OCI-LY1 (cell line): ENCODE results near the gene LATS2.

ENCODE experiments used
- H2AFZ ChIP-seq: fragments of 200-600 bp; sonication (generic), shearing (Covaris generic); 2 replicates; pipeline ENCODE4 v1.6.0; 2014; ENCODE audit warnings: antibody characterized with exemption, mild to moderate bottlenecking, low read length
- H3F3A ChIP-seq: fragments of 200-600 bp; sonication (generic), shearing (Covaris generic); 2 replicates; pipeline ENCODE4 v1.6.0; 2014; ENCODE audit warnings: mild to moderate bottlenecking, antibody characterized with exemption, low read length, moderate library complexity; ENCODE audit not compliant: insufficient read depth
- H3K27ac ChIP-seq: fragments of 200-600 bp; sonication (generic); 2 replicates; pipeline ENCODE4 v1.5.1; 2014; ENCODE audit warnings: low read length, mixed run types, mild to moderate bottlenecking, low read depth; ENCODE audit not compliant: poor library complexity, severe bottlenecking
- H3K27me3 ChIP-seq: fragments of 200-600 bp; sonication (generic); 2 replicates; pipeline ENCODE4 v1.6.0; 2014; ENCODE audit warnings: antibody characterized with exemption, mild to moderate bottlenecking, low read length, moderate library complexity; ENCODE audit not compliant: insufficient read depth
- H3K36me3 ChIP-seq: fragments of 200-600 bp; sonication (generic); 2 replicates; pipeline ENCODE4 v1.6.1; 2014; ENCODE audit warnings: mild to moderate bottlenecking, antibody characterized with exemption, low read length, moderate library complexity, mixed read lengths; ENCODE audit not compliant: insufficient read depth
- H3K4me1 ChIP-seq: fragments of 200-600 bp; sonication (generic); 2 replicates; pipeline ENCODE4 v1.5.1; 2014; ENCODE audit warnings: mild to moderate bottlenecking, low read length, moderate library complexity; ENCODE audit not compliant: insufficient read depth, severe bottlenecking
- H3K4me2 ChIP-seq: fragments of 200-600 bp; sonication (generic), shearing (Covaris generic); 2 replicates; pipeline ENCODE4 v1.6.1; 2014; ENCODE audit warnings: low read length
- H3K4me3 ChIP-seq: fragments of 200-600 bp; sonication (generic); 2 replicates; pipeline ENCODE4 v1.5.1; 2014; ENCODE audit warnings: low read length, low read depth, mild to moderate bottlenecking, mixed read lengths; ENCODE audit not compliant: poor library complexity, severe bottlenecking
- H3K79me2 ChIP-seq: fragments of 200-600 bp; shearing (Covaris generic); 2 replicates; pipeline ENCODE4 v1.6.1; 2016; ENCODE audit warnings: mixed run types, low read length, mixed read lengths; ENCODE audit not compliant: insufficient read depth
- H3K9ac ChIP-seq: fragments of 200-600 bp; sonication (generic), shearing (Covaris generic); 2 replicates; pipeline ENCODE4 v1.6.1; 2014; ENCODE audit warnings: mild to moderate bottlenecking, low read length, mixed read lengths
- H3K9me2 ChIP-seq: fragments of 200-600 bp; sonication (generic), shearing (Covaris generic); 2 replicates; pipeline ENCODE4 v1.6.1; 2014; ENCODE audit warnings: low read depth, mild to moderate bottlenecking, low read length, mixed read lengths
- H3K9me3 ChIP-seq: fragments of 200-600 bp; shearing (Covaris generic); 2 replicates; pipeline ENCODE4 v1.6.1; 2014; ENCODE audit warnings: low read length, mixed read lengths
- H4K20me1 ChIP-seq: fragments of 200-600 bp; sonication (generic), shearing (Covaris generic); 2 replicates; pipeline ENCODE4 v1.6.0; 2016; ENCODE audit warnings: mild to moderate bottlenecking, low read length; ENCODE audit not compliant: insufficient read depth
- EZH2 ChIP-seq: fragments of 200-600 bp; sonication (generic), shearing (Covaris generic); IDR thresholded peaks from 2 replicates; pipeline ENCODE4 v1.8.0; 2017; ENCODE audit warnings: borderline replicate concordance, mixed run types, mild to moderate bottlenecking, antibody characterized with exemption, low read length, moderate library complexity, mixed read lengths
- TF ChIP-seq, protein P1 (sequence below): fragments of 200-600 bp; sonication (generic), shearing (Covaris generic); IDR thresholded peaks from 2 replicates; pipeline ENCODE4 v1.5.1; 2017; ENCODE audit warnings: mild to moderate bottlenecking, antibody characterized with exemption, low read length, moderate library complexity, mixed read lengths

LATS2 gene

DNA sequence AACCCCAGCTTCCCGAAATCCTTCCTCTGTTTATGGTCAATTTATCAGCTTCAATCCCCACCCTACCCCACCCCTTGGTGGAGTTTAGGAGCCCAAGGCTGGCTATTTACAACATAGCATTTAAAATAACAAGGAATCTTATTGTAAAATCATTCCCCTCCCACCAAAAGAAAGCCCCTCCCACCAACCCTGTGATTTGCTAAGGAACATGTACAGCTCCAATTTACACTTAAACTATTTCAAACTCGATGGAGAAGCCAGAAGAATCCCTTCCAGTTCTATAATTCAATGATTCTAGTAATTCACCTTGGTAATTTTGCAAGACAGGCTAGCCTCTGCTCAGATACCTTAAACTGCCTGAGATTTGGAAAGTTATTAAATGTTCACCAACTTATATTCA lies 3.0 kb downstream of the LATS2 start:
- Histone ChIP-seq H3K9ac (no peak overlapping the region), H3K27ac (no peak overlapping the region)

DNA sequence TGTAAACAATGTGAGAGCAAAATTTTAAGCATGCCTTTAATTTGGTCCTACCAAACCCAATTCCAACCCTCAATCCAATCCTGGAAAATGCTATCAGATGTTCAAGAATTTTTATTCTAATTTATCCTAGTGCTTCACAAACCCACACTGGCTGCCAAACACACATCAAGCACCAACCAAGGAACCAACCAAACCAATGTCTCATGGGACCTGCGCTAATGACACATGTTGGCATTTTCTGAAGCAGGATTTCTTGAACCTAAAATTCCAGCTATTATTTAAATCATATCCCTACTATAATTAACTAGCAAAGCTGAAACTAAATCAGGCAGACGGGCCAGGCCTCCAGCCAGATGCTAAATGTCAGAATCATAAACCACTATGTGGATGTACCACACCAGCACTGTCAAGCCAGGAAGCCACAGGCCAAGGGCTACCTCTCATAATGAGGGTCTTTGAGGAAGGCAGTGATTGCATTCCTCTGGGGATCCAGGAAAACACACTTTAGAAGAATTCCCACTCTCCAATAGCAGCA lies 5.8 kb downstream of the LATS2 start:
- no peaks in the 10 kb centered on the region for H4K20me1 ChIP-seq
- TF ChIP-seq, protein P1, sequence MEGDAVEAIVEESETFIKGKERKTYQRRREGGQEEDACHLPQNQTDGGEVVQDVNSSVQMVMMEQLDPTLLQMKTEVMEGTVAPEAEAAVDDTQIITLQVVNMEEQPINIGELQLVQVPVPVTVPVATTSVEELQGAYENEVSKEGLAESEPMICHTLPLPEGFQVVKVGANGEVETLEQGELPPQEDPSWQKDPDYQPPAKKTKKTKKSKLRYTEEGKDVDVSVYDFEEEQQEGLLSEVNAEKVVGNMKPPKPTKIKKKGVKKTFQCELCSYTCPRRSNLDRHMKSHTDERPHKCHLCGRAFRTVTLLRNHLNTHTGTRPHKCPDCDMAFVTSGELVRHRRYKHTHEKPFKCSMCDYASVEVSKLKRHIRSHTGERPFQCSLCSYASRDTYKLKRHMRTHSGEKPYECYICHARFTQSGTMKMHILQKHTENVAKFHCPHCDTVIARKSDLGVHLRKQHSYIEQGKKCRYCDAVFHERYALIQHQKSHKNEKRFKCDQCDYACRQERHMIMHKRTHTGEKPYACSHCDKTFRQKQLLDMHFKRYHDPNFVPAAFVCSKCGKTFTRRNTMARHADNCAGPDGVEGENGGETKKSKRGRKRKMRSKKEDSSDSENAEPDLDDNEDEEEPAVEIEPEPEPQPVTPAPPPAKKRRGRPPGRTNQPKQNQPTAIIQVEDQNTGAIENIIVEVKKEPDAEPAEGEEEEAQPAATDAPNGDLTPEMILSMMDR = no peak
- no peaks in the 10 kb centered on the region for H3K27me3 ChIP-seq
- H3K27ac ChIP-seq = no peak overlapping the region
- no peak overlapping the region for H3K4me3 ChIP-seq
- H3F3A ChIP-seq = no peaks in the 10 kb centered on the region
- no peak overlapping the region for H2AFZ ChIP-seq
- H3K9me3 ChIP-seq = no peaks in the 10 kb centered on the region
- no peaks in the 10 kb centered on the region for H3K36me3 ChIP-seq
- no peak overlapping the region for H3K9ac ChIP-seq
- H3K9me2 ChIP-seq = no peaks in the 10 kb centered on the region
- H3K4me2 ChIP-seq = no peak overlapping the region
- H3K4me1 ChIP-seq = no peaks in the 10 kb centered on the region
- H3K79me2 ChIP-seq = no peaks in the 10 kb centered on the region

More for the DNA sequence above, 3.0 kb downstream of the LATS2 start:
- Histone ChIP-seq H2AFZ (no peak overlapping the region), H3K27me3 (no peaks in the 10 kb centered on the region), H3K9me3 (no peaks in the 10 kb centered on the region), H3K79me2 (no peaks in the 10 kb centered on the region), H3K4me1 (no peaks in the 10 kb centered on the region), H3K9me2 (no peaks in the 10 kb centered on the region), H3F3A (no peaks in the 10 kb centered on the region), H3K4me2 (no peak overlapping the region), H3K36me3 (no peaks in the 10 kb centered on the region), H3K4me3 (no peak overlapping the region), H4K20me1 (no peaks in the 10 kb centered on the region)
- TF ChIP-seq EZH2 = no peak
- TF ChIP-seq, protein P1 = no peak

DNA sequence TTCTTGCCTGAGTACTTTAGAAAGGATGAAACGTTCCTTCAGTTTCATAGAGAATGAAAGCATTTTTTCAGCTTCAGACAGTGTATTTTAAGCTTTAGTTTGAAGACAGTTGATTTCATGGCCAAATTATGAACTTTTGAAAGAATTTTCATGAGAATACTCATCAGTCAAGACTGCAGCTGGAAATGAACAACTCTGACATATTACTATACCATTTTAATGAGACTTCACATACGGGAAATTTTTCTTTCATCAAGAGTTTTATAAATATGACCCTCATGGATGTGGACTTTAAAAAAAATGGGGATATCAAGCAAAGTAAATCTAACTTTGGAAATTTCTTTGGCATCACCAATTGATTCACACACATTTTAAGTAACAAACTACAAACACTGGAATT lies 6.4 kb downstream of the LATS2 start:
- H2AFZ ChIP-seq = no peak overlapping the region
- no peaks in the 10 kb centered on the region for H3K79me2 ChIP-seq
- H3K9me2 ChIP-seq = no peaks in the 10 kb centered on the region
- no peak overlapping the region for H3K4me2 ChIP-seq
- no peak overlapping the region for H3K9ac ChIP-seq
- no peaks in the 10 kb centered on the region for H3K36me3 ChIP-seq
- no peaks in the 10 kb centered on the region for H4K20me1 ChIP-seq
- H3K9me3 ChIP-seq = no peaks in the 10 kb centered on the region
- no peaks in the 10 kb centered on the region for H3F3A ChIP-seq
- H3K27ac ChIP-seq = no peak overlapping the region
- no peaks in the 10 kb centered on the region for H3K27me3 ChIP-seq
- H3K4me3 ChIP-seq = no peak overlapping the region
- H3K4me1 ChIP-seq = no peaks in the 10 kb centered on the region
- TF ChIP-seq, protein P1 = no peak
